ENCODE measurements around the gene CDC14C. TPM values are rescaled to one million over a fixed set of nuclear protein-coding genes. Genes with fewer than 3 reads are reported as not detected.

Gene CDC14C
- total and polyA plus RNA-seq, 2 donors (not counting 3 experiments of a cell fraction or from before 2014, with no cell fraction given) = not detected

DNA sequence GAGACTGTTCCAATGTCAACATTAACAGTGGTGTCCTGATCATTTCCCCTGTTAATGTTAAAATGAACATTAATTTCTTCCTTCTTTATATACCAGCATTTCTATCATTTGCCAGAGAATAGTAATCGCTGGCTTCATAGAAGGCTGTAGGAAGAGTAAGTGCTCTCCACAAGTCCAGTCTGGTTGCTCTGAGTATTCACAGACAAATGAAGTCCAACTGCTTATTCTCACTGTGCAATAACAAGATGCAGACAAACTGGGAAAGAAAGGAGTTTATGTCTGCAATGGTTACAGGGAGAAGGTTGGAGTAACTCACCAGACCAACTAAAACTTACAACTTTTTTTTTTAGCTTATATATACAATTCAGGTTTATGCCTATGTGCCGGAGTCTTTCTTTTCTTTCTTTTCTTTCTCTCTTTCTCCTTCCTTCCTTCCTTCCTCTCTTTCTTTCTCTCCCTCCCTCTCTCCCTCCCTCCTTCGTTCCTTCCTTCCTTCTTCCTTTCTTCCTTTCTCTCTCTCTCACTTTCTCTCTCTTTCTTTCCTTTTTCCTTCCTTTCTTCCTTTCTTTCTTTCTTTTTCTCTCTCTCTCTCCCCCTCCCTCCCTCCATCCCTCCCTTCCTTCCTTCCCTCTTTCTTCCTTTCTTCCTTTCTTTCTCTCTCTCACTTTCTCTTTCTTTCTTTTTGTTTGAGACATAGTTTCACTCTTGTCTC lies 19.1 kb downstream of the CDC14C start:
- CTCF ChIA-PET = no interaction called here
- no peak overlapping the region for H3K4me2 ChIP-seq (ENCODE audit: insufficient read depth, low read length)
- no peak overlapping the region for H3K9ac ChIP-seq (replicated peaks; ENCODE audit: extremely low read depth, insufficient read depth, low read length)
- intact Hi-C loops (cut with micrococcal nuclease) (no loop called here), dilution Hi-C loops (cut with MboI; ENCODE audit: extremely low pct_ligation_motif_present, low sequenced_read_pairs) (no loop called here)
- BruUV-seq (replicated peaks) = no TSS peak
- no peak overlapping the region for H2AFZ ChIP-seq (ENCODE audit: low read depth, low read length)
- no peaks in the 10 kb centered on the region for H3K79me2 ChIP-seq (ENCODE audit: control insufficient read depth, insufficient read depth, low read length)
- TF ChIP-seq POLR2A (IDR thresholded peaks at IDR 0.05; ENCODE audit: low read depth, low read length) = no peak
- no peak for TF ChIP-seq MAX (IDR thresholded peaks at IDR 0.05; ENCODE audit: insufficient read depth, insufficient read length)
- TF ChIP-seq EZH2 (IDR thresholded peaks at IDR 0.05; ENCODE audit: borderline replicate concordance, low read depth, low read length, severe bottlenecking) = no peak
- no peak for TF ChIP-seq MYC (IDR thresholded peaks at IDR 0.05; ENCODE audit: low read depth, low read length)
- TF ChIP-seq, protein P1, sequence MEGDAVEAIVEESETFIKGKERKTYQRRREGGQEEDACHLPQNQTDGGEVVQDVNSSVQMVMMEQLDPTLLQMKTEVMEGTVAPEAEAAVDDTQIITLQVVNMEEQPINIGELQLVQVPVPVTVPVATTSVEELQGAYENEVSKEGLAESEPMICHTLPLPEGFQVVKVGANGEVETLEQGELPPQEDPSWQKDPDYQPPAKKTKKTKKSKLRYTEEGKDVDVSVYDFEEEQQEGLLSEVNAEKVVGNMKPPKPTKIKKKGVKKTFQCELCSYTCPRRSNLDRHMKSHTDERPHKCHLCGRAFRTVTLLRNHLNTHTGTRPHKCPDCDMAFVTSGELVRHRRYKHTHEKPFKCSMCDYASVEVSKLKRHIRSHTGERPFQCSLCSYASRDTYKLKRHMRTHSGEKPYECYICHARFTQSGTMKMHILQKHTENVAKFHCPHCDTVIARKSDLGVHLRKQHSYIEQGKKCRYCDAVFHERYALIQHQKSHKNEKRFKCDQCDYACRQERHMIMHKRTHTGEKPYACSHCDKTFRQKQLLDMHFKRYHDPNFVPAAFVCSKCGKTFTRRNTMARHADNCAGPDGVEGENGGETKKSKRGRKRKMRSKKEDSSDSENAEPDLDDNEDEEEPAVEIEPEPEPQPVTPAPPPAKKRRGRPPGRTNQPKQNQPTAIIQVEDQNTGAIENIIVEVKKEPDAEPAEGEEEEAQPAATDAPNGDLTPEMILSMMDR (IDR thresholded peaks at IDR 0.05; ENCODE audit: extremely low read depth in 1 of 2, insufficient read depth in 1 of 2, low read depth in 1 of 2, low read length in 2 of 2) = no peak
- no peak for TF ChIP-seq POLR2AphosphoS5 (IDR thresholded peaks at IDR 0.05; ENCODE audit: insufficient read depth, low read depth, low read length)
- no peak for TF ChIP-seq GATA2 (IDR thresholded peaks at IDR 0.05; ENCODE audit: insufficient read depth, insufficient read length, low read depth, low read length)
- no peak for TF ChIP-seq FOS (IDR thresholded peaks at IDR 0.05; ENCODE audit: borderline replicate concordance, insufficient read depth, low read length)
- H4K20me1 ChIP-seq (replicated peaks; ENCODE audit: control insufficient read depth, extremely low read depth, insufficient read depth, low read length) = no peaks in the 10 kb centered on the region
- H3K27ac ChIP-seq (ENCODE audit: insufficient read depth, low read depth, low read length) = no peak overlapping the region
- no peaks in the 10 kb centered on the region for H3K9me1 ChIP-seq (replicated peaks; ENCODE audit: control insufficient read depth, extremely low read depth, insufficient read depth, low read length)
- no peak for FAIRE-seq
- H3K9me3 ChIP-seq (replicated peaks; ENCODE audit: control insufficient read depth, insufficient read depth, low read length) = no peaks in the 10 kb centered on the region
- POLR2A ChIA-PET = no interaction called here
- no peaks in the 10 kb centered on the region for H3K27me3 ChIP-seq (ENCODE audit: control insufficient read depth in 2 of 2, insufficient read depth in 2 of 2, low read length in 2 of 2)
- no peaks in the 10 kb centered on the region for H3K4me1 ChIP-seq (ENCODE audit: control insufficient read depth, extremely low read depth, insufficient read depth, low read length)
- no peak for DNase-seq (ENCODE audit: low read depth, low spot score)
- H3K4me3 ChIP-seq (replicated peaks in 1 of 3; ENCODE audit: insufficient read depth in 1 of 3, low read depth in 1 of 3, low read length in 3 of 3) = no peak overlapping the region
- H3K36me3 ChIP-seq (ENCODE audit: control insufficient read depth in 2 of 2, extremely low read depth in 1 of 2, insufficient read depth in 2 of 2, low read length in 2 of 2) = no peaks in the 10 kb centered on the region

Measured in endothelial cell of umbilical vein (primary cell).